NT2/D1 (cell line): ENCODE measurements around the gene ZBTB14.

Experiments
- DNase-seq: peaks from one replicate; pipeline ENCODE4 v3.0.0-alpha.2; 2011; ENCODE audit warnings: low read depth, low spot score
- H3K27me3 ChIP-seq: 2 replicates; pipeline ENCODE4 v1.6.0; 2011; ENCODE audit warnings: mild to moderate bottlenecking; ENCODE audit not compliant: insufficient read length, insufficient read depth
- H3K36me3 ChIP-seq: 2 replicates; pipeline ENCODE4 v1.6.1; 2011; ENCODE audit warnings: mild to moderate bottlenecking, low read length, mixed read lengths; ENCODE audit not compliant: insufficient read depth, insufficient read length
- H3K4me1 ChIP-seq: 2 replicates; pipeline ENCODE4 v1.5.1; 2011; ENCODE audit not compliant: insufficient read depth, insufficient read length
- H3K4me3 ChIP-seq: 2 replicates; pipeline ENCODE4 v1.5.1; 2011; ENCODE audit warnings: low read depth; ENCODE audit not compliant: insufficient read length
- H3K9ac ChIP-seq: 2 replicates; pipeline ENCODE4 v1.6.0; 2011; ENCODE audit warnings: low read depth; ENCODE audit not compliant: insufficient read length
- H3K9me3 ChIP-seq: 2 replicates; pipeline ENCODE4 v1.5.1; 2011; ENCODE audit warnings: mild to moderate bottlenecking, low read length; ENCODE audit not compliant: insufficient read depth
- SUZ12 ChIP-seq: IDR thresholded peaks from 2 replicates; pipeline ENCODE4 v1.6.1; 2011; ENCODE audit not compliant: insufficient read length, insufficient read depth; ENCODE audit errors: extremely low read depth
- YY1 ChIP-seq: IDR thresholded peaks from 2 replicates; pipeline ENCODE4 v1.6.1; 2011; ENCODE audit not compliant: insufficient read length, insufficient read depth
- ZNF274 ChIP-seq: IDR thresholded peaks from 2 replicates; pipeline ENCODE4 v1.6.1; 2011; ENCODE audit warnings: mild to moderate bottlenecking, low read depth, low read length

ZBTB14 gene

DNA sequence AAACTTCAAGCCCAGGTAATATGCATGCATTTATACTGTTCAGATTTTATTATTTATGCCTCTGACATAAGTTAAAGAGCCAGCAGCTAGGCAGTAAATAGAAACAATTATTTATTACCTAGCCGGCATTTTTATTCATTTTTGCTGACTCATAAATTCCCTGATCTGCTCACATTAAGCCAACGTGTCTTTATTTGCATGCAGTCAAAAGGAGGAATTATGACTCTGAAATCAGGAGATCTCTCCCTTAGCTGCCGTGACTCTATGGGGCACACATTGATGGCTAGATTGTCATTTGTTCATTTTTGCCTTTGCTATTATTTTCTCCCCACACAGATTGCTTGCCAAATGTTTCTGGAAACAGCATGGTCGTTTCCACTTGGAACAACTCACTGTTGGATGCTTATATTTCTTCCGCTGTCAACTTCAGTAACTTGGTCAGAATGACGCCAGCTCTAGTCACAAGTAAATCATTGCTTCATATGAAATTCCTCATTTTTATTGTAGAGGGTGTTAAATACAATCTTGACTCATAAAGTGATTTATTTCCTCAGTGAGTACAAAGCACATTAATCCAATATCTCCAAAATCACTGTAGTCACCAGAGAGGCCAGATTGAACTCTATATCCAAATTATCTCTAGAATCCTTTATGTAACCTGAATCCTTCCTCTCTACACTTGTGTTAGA, 15.9 kb upstream of the ZBTB14 start:
- no peak for DNase-seq

GRCh38 chr18:5309888-5310470, 14.5 kb upstream of the ZBTB14 start:
- TF ChIP-seq YY1 = no peak
- TF ChIP-seq ZNF274 = no peak
- no peak for TF ChIP-seq SUZ12
- DNase-seq = no peak
- H3K4me1 ChIP-seq = no peaks in the 10 kb centered on the region
- H3K36me3 ChIP-seq = no peaks in the 10 kb centered on the region
- H3K9me3 ChIP-seq = no peaks in the 10 kb centered on the region
- H3K9ac ChIP-seq = no peak overlapping the region
- no peaks in the 10 kb centered on the region for H3K27me3 ChIP-seq
- H3K4me3 ChIP-seq = no peak overlapping the region

More for the DNA sequence above, 15.9 kb upstream of the ZBTB14 start:
- Histone ChIP-seq H3K9ac (no peak overlapping the region), H3K36me3 (no peaks in the 10 kb centered on the region), H3K27me3 (no peaks in the 10 kb centered on the region), H3K4me3 (no peak overlapping the region), H3K9me3 (no peaks in the 10 kb centered on the region), H3K4me1 (no peaks in the 10 kb centered on the region)
- TF ChIP-seq SUZ12 (no peak), ZNF274 (no peak), YY1 (no peak)

DNA sequence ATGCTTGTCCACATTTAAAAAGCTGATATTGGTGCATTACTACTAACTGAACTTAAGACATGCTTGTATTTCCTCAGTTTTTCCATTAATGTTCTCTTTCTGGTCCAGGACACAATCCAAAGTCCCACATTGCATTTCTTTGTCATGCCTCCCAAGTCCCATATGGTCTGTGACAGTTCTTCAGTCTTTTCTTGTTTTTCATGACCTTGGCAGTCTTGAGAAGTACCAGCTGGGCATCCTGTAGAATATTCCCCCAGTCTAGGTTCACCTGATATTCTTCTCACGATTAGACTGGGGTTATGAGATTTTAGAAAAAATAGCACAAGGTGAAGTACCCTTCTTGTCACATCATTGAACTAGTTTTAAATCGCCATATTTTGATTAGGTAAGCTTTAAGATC, 10.3 kb upstream of the ZBTB14 start:
- no peaks in the 10 kb centered on the region for H3K27me3 ChIP-seq
- H3K4me3 ChIP-seq = no peak overlapping the region
- TF ChIP-seq YY1 = no peak
- TF ChIP-seq ZNF274 = no peak
- TF ChIP-seq SUZ12 = no peak
- H3K36me3 ChIP-seq = no peaks in the 10 kb centered on the region
- no peak overlapping the region for H3K9ac ChIP-seq
- no peak for DNase-seq
- H3K9me3 ChIP-seq = no peaks in the 10 kb centered on the region
- H3K4me1 ChIP-seq = no peaks in the 10 kb centered on the region

DNA sequence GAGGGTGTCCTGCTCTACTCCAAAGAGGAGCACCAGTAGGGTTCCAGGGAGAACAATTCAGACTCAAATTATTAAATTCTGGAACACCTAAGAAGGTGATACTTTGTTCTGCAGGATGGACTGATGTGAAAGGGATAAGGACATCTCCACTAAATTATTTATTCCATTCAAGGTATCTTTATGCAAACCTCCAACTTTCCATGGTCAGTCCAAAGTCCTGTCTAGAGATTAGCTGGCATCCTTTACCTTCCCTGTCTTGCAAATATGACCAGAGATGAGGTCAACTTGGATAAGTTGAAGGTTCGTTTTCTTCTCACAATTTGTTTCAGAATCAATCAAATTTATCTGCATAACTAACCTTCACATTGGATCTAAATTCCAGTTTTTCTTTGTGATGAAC, 8.7 kb upstream of the ZBTB14 start:
- no peaks in the 10 kb centered on the region for H3K27me3 ChIP-seq
- H3K4me3 ChIP-seq = no peak overlapping the region
- H3K36me3 ChIP-seq = no peaks in the 10 kb centered on the region
- no peaks in the 10 kb centered on the region for H3K4me1 ChIP-seq
- H3K9ac ChIP-seq = no peak overlapping the region
- H3K9me3 ChIP-seq = no peaks in the 10 kb centered on the region
- no peak for DNase-seq
- TF ChIP-seq SUZ12 = no peak
- TF ChIP-seq YY1 = no peak
- no peak for TF ChIP-seq ZNF274

GRCh38 chr18:5303636-5304035, 8.1 kb upstream of the ZBTB14 start:
- Histone ChIP-seq H3K4me3 (no peak overlapping the region), H3K9ac (no peak overlapping the region), H3K36me3 (no peaks in the 10 kb centered on the region), H3K27me3 (no peaks in the 10 kb centered on the region), H3K9me3 (no peaks in the 10 kb centered on the region), H3K4me1 (no peaks in the 10 kb centered on the region)
- DNase-seq = no peak
- no peak for TF ChIP-seq ZNF274
- no peak for TF ChIP-seq SUZ12

- H3K27me3 ChIP-seq = peaks cover 5% of the 10 kb centered on the region
- TF ChIP-seq SUZ12 (no peak), ZNF274 (no peak), YY1 (no peak)
- H3K4me3 ChIP-seq = no peak overlapping the region
- H3K36me3 ChIP-seq = no peaks in the 10 kb centered on the region
- DNase-seq = no peak
- no peak overlapping the region for H3K9ac ChIP-seq
- no peaks in the 10 kb centered on the region for H3K9me3 ChIP-seq
- H3K4me1 ChIP-seq = no peaks in the 10 kb centered on the region
Observed at GRCh38 chr18:5302606-5303005, 7.1 kb upstream of the ZBTB14 start.

DNA sequence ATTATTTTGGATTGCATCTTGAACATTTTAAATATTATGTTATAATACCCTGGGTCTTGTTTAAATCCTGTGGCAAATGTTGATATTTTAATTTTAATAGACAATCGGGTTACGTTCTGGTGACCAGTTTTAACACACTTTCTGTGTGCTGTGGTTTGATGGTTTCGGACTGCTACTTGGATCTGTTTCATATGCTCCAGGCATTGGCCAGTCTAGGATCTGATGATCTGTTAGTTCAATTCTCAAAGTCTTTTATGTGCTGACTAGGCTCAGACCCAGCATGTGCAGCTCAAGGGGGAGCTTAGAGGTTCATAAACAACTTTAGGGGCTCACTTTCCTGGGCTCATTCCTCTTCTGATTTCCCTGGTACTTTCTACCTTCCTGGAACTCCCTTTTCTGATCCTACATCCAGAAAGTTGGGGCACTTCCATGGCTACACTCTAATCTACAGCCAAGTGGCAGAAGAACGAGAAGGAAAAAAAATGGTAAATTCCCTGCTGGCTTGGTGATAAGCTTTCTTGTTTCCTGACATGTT, 5.0 kb upstream of the ZBTB14 start:
- Histone ChIP-seq H3K4me3 (no peak overlapping the region), H3K9me3 (no peaks in the 10 kb centered on the region), H3K4me1 (no peaks in the 10 kb centered on the region), H3K9ac (no peak overlapping the region), H3K36me3 (no peaks in the 10 kb centered on the region), H3K27me3 (peaks cover 11% of the 10 kb centered on the region)
- TF ChIP-seq SUZ12 (no peak), YY1 (no peak)
- no peak for DNase-seq
